ENCODE data around the gene OR10Z1.

The OR10Z1 gene, protein sequence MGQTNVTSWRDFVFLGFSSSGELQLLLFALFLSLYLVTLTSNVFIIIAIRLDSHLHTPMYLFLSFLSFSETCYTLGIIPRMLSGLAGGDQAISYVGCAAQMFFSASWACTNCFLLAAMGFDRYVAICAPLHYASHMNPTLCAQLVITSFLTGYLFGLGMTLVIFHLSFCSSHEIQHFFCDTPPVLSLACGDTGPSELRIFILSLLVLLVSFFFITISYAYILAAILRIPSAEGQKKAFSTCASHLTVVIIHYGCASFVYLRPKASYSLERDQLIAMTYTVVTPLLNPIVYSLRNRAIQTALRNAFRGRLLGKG

DNA sequence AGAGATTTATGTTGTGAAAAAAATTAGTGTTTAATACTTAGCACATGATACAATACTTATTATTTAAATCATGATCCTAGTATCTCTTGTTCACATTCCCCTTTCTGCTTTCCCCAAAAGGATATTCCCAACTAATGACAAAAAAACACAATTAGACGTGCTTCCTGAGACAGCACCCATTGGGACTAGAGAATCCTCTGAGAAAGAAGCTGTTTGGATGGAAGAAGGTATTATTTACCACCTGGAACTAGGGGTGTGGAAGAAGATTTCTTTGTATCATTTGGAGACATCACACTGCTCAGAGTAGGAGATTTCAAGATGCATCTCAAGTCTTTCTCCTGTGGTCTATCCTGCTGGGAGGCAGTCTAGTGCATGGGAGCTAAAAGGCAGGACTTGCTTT lies at the start of gene OR10Z1:
OR10Z1 (plus strand) TSS at position 301 of the 400 bp plus-strand sequence. CDS start 1,171 bp downstream, outside the sequence.
- DNase-seq = no peak

DNA sequence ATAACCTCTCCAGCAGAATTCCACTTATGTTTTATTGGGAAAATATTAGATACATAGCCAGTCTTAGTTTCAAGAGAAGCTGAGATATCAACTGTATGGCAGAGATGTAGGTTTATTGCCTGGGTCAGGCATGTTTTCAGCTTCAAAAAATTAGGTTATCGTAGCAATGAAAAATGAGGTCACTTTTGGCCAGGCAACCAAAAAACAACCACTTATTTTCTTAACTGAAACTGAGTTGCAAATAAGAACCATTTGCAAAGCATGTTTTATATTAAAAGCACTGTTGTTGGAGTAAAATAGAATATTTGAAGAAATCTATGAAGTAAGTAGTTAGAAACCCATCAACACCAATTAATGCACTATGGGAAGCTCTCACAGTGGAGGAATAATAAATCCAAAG lies 45.4 kb upstream of the OR10Z1 start:
- DNase-seq = no peak

DNA sequence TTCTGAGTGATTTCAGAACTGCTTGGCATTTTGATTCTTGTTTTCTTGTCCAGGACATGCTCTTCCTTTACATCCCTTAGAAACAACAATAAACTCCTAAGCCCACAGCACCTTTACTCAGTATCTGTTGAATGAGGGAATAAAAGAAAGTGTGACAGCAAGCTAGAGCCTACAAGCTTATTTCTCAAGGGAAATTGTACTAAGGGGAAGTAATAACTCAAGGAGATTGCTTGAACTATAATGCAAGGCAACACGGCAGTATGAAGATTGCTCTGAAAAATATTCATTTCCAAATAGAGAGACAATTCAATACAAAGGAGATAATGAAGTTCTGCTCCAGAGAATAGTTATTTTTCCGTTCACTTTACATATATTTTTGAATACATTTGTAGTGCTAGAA lies 41.2 kb upstream of the OR10Z1 start:
- no peak for DNase-seq

DNA sequence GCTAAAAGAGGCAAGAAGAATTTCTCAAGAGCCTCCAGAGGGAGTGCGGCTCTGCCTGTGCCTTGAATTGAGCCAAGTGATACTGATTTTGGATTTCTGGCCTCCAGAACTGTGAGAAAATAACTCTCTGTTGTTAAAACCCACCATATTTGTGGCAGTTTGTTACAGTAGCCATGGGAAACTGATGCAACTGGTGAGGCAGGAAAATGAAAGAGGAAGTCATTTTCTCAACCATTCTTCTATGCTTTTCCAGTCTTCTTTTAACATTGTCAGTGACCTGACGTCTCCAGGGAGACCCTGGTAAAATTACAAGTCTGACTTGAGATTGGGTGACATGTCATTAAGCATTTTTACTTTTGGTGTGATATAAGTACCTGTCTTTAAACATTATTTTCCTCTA lies 40.5 kb upstream of the OR10Z1 start:
- DNase-seq = no peak

DNA sequence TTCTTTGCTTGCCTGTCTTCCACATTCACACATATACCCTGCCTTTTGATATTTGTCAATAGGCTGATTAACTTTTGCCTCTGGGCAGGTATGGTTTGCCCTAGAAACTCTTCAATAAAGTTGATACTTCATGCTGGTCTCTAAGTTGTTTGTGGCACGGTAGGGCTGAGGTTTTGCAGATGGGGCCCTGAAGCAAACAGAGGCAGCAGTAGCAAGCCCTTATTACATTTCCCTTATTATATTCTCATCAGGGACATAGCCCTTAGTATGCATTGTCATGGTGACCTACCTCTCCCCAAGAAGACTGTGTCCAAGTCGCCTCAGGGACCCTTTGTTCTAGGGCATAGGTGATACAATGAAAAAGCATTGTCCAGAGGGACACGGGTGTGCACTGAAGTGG lies 34.6 kb upstream of the OR10Z1 start, which contains the start of gene OR6P1:
OR6P1 (minus strand) TSS at position 101 of the 400 bp plus-strand sequence. CDS start 6,976 bp downstream, outside the sequence.
- no peak for DNase-seq

DNA sequence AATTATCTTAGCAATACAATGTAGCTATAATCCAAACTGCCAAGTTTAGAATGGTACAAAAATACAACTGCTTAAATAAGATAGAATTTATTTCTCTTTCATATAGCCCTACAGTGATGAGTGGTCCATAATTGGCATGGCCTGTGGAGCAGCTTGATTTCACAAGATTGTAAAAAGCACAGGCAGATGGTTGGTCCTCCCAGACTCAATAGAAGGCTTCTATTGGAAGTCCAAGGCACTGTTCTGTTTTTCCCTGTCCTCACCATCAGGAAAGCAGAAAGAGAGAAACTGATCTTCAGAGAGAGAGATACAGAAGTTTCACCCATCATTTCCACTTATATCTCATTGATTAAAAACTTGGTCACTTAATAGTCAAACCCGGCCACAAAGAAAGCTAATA lies 32.8 kb upstream of the OR10Z1 start:
- DNase-seq = no peak

DNA sequence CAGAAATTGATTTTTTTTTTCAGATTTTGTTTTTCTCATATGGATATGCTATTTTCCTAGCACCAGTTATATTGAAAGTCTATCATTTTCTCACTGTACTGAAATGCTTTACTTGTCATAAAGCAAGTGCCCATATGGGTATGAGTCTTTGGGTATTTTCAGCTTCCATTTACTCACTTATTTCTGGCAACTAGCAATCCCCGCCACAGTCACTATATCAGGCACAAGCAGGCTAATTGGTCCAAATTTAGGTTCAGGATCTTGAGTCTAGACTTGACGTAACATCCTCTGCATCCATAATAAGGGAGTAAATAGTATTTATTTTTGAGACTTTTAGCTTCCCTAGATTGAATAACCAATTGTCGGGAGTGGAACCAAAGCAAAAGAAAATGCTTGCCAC lies 27.5 kb upstream of the OR10Z1 start:
- DNase-seq = no peak

DNA sequence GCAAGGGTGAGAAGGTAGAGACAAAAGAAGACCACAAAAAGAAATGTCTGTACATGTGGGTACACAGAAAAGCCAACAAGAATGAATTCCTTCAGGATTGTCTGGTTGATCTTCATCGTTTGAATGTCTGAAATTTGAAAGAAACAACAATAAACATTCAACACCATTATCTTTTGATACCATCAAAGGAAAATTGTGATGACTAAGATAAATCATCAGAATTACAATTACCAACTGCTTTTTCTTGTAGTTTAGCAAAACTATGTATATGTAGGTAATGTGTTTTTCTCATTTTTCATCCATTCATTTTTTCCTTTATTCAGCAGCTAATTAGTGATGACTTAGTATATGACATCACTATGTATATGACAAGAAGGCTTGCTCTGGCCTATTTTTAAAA lies 25.3 kb upstream of the OR10Z1 start, which contains the start of gene OR10X1:
OR10X1 (minus strand) TSS at position 167 of the 400 bp plus-strand sequence; CDS start at position 167, 0 bp downstream.
- DNase-seq = no peak

DNA sequence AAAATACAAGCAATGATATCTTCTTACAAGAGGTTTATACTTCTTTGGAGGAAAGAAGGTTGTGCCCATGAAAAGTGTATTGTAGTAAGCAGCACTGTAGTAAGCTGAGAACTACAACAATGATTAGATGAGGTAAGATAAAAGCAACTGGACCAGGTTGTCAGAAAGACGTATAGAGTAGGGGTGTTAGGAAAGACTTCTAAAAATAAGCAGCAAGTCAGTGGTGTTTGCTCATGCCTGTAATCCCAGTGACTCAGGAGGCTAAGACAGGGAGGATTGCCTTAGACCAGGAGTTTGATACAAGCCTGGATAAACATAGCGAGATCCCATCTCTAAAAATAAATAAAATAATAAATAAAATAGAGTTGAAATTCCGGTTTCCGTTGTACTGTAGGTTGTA lies 21.1 kb upstream of the OR10Z1 start:
- no peak for DNase-seq

DNA sequence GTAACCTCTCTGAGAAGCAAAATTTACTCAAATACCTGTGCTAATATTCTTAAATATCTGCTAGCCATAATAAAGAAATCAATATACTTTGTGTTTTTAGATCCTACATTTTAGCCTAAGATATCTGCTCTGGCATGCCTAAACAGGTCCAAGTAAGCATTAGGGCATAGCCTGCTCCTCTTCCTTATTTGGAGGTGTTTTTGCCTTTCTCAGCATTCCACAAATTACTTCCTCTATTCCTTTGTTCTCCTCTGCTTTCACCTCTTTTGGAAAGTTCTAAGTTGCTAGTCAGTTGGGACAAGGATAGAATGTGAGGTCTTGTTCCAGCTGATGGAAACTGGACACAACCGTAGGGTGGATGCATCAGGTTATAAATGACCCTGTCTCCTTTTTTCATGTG lies 18.1 kb upstream of the OR10Z1 start:
- DNase-seq = no peak

DNA sequence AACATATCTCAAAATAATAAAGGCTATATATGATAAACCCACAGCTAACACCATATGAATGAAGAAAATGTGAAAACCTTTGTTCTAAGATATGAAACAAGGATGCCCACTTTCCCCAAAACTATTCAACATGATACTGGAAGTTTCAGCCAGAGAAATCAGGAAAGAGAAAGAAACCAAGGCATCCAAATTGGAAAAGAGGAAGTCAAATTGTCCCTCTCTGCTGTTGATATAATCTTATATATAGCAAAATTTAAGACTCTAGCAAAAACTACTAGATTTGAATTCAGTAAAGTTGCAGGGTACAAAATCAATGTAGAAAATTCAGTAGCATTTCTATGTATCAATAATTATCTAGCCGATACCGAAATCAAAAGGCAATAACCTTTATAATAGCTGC lies 4.3 kb upstream of the OR10Z1 start:
- no peak for DNase-seq

DNA sequence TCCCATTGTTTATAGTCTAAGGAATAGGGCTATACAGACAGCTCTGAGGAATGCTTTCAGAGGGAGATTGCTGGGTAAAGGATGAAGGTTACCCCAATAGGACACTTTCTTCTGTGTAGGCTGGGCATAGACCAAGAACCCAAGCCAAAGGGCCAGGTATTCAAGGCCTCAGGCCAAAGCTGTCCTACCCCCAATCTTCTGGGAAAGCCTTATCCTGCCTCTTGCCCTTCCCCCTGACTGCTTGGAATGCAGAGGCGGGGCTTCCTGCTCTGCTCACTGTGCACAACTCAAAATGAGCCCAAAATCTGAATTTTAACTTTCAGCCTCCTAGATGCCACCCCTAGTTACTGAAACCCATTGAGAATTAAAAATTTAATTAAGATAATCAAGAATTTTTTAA lies 2.2 kb downstream of the OR10Z1 start:
- DNase-seq = no peak

DNA sequence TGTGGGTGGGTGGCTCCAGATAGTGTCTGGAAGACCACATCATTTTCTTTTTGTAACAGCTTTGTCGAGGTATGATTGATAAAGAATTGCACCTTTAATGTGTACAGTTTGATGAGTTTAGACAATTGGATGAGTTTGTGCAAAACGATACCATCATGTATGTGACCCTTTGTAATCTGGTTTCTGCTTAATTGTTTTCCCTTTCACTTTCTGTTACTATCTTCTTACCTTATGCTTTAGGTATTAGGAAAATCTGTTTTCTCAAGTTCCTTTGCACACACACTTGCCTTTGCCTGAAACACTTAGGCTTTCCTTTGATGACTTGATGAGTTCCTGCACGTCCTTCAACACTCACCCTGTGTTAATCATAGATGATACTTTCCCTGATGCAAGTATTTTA lies 6.8 kb downstream of the OR10Z1 start:
- DNase-seq = no peak

DNA sequence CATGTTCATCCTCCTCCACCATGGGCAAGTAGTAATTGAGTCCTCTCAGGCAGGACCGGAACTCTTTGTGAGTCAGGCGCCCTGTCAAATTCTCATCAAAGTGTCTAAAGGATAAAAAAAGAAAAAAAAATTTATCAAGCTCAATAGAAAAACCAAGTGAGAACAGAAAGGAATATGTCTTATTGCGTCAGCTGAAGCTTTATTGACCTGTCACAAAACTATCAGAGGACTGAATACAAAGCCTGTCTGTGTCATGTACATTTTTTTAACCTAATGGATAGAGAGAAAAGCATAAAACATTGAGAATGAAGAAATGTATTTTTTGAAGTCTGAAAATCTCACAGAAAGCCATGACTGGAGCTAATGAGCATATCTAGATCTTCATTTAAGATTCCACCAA lies 8.7 kb downstream of the OR10Z1 start:
- DNase-seq = no peak

DNA sequence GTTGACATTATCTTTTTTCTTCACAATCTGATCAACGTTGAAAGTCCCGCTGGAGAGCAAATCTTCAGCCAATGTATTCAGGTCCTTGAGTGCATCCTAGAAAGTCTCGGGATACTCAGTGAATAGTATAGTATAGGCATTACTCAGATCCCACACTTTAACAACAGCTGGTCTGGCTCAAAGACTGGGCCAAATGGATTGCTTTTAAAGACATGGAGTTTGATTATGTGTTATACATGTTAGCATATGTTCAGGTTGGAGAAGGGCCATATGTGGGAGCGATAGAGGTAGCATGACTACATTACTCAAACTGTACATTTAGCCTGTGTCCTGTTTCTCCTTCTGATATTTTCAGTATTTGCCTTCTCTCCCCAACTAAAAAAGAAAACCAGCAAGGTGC lies 33.1 kb downstream of the OR10Z1 start:
- no peak for DNase-seq

DNA sequence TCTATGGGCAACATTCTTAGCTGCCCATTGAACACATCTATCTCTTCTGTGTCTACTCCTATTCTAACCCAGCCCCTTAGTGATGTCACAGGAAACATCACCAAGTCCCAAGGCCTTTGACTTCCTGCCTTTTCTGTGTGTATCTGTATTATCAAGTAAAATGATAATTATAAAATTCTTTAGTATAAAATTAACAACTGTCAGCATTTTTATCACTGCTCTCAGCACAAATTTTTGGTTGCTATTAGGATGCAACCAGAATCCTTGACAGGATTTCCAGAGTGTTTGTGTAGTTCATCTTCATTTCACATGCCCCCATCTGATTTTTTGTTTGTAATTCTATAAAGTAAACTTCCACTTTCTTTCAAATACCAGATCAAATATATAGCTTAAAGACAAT lies 33.8 kb downstream of the OR10Z1 start:
- DNase-seq = no peak

DNA sequence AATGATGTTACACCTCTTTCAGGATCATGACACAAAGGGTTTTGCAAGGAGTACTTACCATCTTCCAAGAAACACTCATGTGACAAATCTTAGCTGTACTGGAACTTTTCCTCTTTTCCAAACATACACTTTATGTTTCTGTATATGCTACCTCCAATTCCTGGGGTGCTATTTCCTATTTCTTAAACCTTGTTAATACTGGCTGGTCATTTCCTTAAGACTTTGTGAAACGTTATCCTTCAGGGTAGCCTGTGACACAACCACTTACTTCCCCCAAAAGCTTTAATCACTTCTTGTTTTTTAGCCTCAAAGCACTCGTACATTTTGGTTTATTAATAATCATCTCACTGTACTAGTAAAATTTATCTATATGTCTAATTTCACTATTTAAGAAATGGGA lies 39.4 kb downstream of the OR10Z1 start:
- no peak for DNase-seq

DNA sequence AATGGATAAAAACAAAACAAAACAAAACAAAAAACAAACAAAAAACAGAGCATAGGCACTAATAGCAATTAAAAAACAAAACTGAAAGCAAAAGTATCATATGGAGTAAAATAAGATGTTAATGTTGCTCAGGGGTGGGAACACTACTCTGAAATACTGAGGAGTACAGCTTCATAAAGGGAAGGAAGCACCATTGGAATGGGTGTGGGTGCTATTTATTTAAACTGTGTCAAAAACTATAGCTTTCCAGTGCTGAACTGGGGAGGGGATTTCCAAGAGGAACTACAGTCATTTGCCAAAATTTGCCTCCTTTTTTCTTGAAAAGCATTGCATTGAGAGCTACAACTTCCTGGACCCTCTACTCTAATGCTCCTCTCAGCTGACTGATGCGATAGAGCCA lies 41.4 kb downstream of the OR10Z1 start:
- DNase-seq = no peak

DNA sequence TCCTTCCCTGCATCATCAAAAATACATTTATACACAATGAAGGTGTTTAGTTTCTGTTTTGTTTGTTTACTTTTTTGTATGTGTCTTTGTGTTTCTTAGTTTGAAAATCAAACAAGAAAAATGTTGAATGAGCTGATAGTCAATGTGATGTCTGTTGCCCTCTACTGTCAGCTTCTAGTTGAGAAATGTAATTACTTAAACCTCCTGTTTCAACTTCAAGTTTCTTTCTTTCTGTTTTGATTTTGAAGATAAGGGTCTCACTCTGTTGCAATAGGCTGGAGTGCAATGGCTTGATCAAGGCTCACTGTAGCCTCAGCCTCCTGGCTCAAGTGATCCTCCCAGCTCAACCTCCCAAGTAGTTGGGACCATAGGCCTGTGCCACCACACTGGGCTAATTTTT lies 44.0 kb downstream of the OR10Z1 start:
- no peak for DNase-seq

DNA sequence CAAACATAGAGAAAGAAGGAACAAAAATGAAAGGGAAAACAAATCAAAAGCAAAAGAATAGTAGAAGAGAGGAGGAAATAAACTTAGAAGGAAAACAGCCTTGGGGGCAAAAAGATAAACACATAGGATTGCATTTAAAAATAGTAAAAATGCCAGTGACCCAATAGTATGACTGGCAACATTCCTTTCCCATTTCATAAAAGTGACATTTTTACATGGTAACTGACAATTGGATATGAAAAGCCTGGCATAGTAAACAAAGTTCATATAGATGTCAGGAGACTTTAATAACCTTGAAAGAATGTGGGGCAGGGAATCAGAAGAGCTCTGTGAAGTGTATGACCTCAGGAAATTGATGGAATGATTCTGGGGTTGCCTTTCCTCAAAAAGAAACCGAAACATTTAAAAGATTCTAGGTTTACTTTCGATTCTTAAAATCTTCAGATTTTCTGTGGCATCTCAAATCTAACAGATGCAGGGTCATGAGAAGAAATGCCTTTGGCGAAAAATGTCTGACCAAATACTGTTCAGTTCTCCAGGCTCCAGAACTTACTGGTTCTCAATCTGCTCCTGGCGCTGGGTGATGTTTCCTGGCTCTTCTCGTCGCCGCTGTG lies 47.8 kb downstream of the OR10Z1 start:
- no peak for DNase-seq

DNA sequence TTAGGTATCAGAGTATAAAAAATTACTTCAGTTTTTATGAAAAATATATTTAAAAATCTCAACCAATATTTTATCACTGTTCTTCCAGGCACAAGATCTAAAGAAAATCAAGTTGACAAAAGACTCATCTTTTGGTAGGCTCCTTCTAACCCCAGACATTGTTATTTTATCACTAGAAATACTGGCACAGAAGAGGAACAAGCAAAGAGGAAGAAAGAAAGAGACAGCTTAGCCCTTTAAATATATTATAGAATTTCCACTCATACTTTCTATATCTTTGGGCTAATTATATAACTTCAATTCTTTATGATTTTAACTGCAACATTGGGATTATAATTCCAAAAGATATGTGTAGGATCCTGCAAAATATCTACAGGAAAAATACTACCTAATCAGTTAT lies 49.0 kb downstream of the OR10Z1 start:
- DNase-seq = no peak

DNA sequence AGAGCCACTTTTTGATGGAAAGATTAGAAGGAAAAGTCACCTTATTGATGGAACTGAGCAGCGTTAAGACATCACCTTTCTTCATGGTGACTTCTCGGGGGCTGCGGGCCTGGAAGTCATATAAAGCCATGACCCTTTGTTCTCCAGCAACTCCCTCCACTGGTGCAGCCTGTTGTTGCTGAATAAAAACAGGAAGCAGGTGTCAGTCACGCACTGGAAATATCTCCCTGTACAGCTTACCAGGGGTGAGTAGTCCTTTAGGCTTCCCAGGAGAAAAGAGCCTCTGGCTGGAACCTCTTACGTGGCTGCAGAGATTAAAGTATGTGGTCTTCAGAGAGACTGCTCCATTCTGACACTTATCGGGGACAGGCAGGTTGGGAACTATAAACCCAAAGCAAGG lies 49.5 kb downstream of the OR10Z1 start:
- DNase-seq = no peak

Data from NCI-H226 (cell line).